H9 (cell line): Measurements from ENCODE around the gene TRPM4. TPM values are rescaled to one million over a fixed set of nuclear protein-coding genes. Genes with fewer than 3 reads are reported as not detected.
A peak's percentile ranks its signal among the peaks of the same experiment; 100 is the strongest.

Experiments used
- DNase-seq: peaks from one replicate; pipeline ENCODE4 v3.0.0-alpha.2; 2017
- H2AFZ ChIP-seq: one replicate; pipeline ENCODE4 v1.6.1; 2013; ENCODE audit warnings: mild to moderate bottlenecking, low read length, control low read depth, moderate library complexity
- H2AK5ac ChIP-seq: 2 replicates; pipeline ENCODE4 v1.6.1; 2013; ENCODE audit warnings: low read length, control low read depth, mixed read lengths; ENCODE audit not compliant: insufficient read length
- H2BK120ac ChIP-seq: one replicate; pipeline ENCODE4 v1.6.1; 2013; ENCODE audit warnings: low read depth, mild to moderate bottlenecking, low read length, control low read depth, inconsistent platforms; ENCODE audit not compliant: poor library complexity, severe bottlenecking
- H2BK12ac ChIP-seq: 2 replicates; pipeline ENCODE4 v1.6.1; 2013; ENCODE audit warnings: low read length, control low read depth, mixed read lengths, low read depth; ENCODE audit not compliant: insufficient read length
- H2BK15ac ChIP-seq: 2 replicates; pipeline ENCODE4 v1.6.1; 2013; ENCODE audit warnings: low read depth, low read length, control low read depth
- H2BK20ac ChIP-seq: one replicate; pipeline ENCODE4 v1.6.1; 2013; ENCODE audit warnings: low read depth, mild to moderate bottlenecking, low read length, control low read depth, inconsistent platforms; ENCODE audit not compliant: poor library complexity, severe bottlenecking
- H2BK5ac ChIP-seq: 2 replicates; pipeline ENCODE4 v1.6.1; 2013; ENCODE audit warnings: low read length, control low read depth, mixed read lengths; ENCODE audit not compliant: insufficient read length
- H3K14ac ChIP-seq: 2 replicates; pipeline ENCODE4 v1.6.1; 2013; ENCODE audit warnings: low read length, control low read depth; ENCODE audit not compliant: insufficient read depth
- H3K18ac ChIP-seq: 2 replicates; pipeline ENCODE4 v1.6.1; 2013; ENCODE audit warnings: low read depth, mild to moderate bottlenecking, mixed read lengths, low read length, control low read depth; ENCODE audit not compliant: insufficient read length
- H3K23ac ChIP-seq: 2 replicates; pipeline ENCODE4 v1.6.1; 2013; ENCODE audit warnings: low read length, control low read depth, mixed read lengths, low read depth; ENCODE audit not compliant: insufficient read length
- H3K23me2 ChIP-seq: 2 replicates; pipeline ENCODE4 v1.6.1; 2013; ENCODE audit warnings: low read depth, mild to moderate bottlenecking, mixed read lengths, low read length, control low read depth; ENCODE audit not compliant: insufficient read length, poor library complexity, severe bottlenecking
- H3K27ac ChIP-seq: 2 replicates; pipeline ENCODE4 v1.5.1; 2013; ENCODE audit warnings: low read length, control low read depth, mixed read lengths, low read depth; ENCODE audit not compliant: insufficient read length
- H3K27me3 ChIP-seq: 2 replicates; pipeline ENCODE4 v1.6.1; 2013; ENCODE audit warnings: low read length, control low read depth, inconsistent platforms; ENCODE audit not compliant: insufficient read depth
- H3K4ac ChIP-seq: 2 replicates; pipeline ENCODE4 v1.6.1; 2013; ENCODE audit warnings: low read depth, mild to moderate bottlenecking, control low read depth, inconsistent platforms, low read length, moderate library complexity
- H3K4me1 ChIP-seq: 2 replicates; pipeline ENCODE4 v1.6.1; 2013; ENCODE audit warnings: low read length, control low read depth, inconsistent platforms; ENCODE audit not compliant: insufficient read depth
- H3K4me2 ChIP-seq: 2 replicates; pipeline ENCODE4 v1.6.1; 2013; ENCODE audit warnings: low read length, control low read depth, mixed read lengths; ENCODE audit not compliant: insufficient read length, insufficient read depth
- H3K56ac ChIP-seq: 2 replicates; pipeline ENCODE4 v1.6.1; 2013; ENCODE audit warnings: low read depth, mild to moderate bottlenecking, mixed read lengths, low read length, control low read depth; ENCODE audit not compliant: insufficient read length
- H3K79me1 ChIP-seq: 2 replicates; pipeline ENCODE4 v1.6.1; 2013; ENCODE audit warnings: low read depth, mild to moderate bottlenecking, moderate library complexity, low read length, control low read depth, inconsistent platforms; ENCODE audit not compliant: insufficient read depth, poor library complexity, severe bottlenecking
- H3K79me2 ChIP-seq: 2 replicates; pipeline ENCODE4 v1.6.1; 2013; ENCODE audit warnings: low read length, control low read depth, inconsistent platforms; ENCODE audit not compliant: insufficient read depth
- H3K9ac ChIP-seq: 2 replicates; pipeline ENCODE4 v1.6.1; 2013; ENCODE audit warnings: low read length, control low read depth, mixed read lengths; ENCODE audit not compliant: insufficient read length; ENCODE audit errors: extremely low read depth
- H3K9me3 ChIP-seq: one replicate; pipeline ENCODE4 v1.6.1; 2013; ENCODE audit warnings: low read depth, low read length, inconsistent platforms; ENCODE audit not compliant: control insufficient read depth
- H3T11ph ChIP-seq: one replicate; pipeline ENCODE4 v1.6.1; 2013; ENCODE audit warnings: mild to moderate bottlenecking, low read length, control low read depth, inconsistent platforms
- H4K20me1 ChIP-seq: one replicate; pipeline ENCODE4 v1.6.1; 2013; ENCODE audit not compliant: control insufficient read depth, insufficient read length, insufficient read depth
- H4K5ac ChIP-seq: 2 replicates; pipeline ENCODE4 v1.6.1; 2013; ENCODE audit warnings: low read depth, mild to moderate bottlenecking, mixed read lengths, low read length, control low read depth; ENCODE audit not compliant: insufficient read length
- H4K8ac ChIP-seq: replicated peaks from 2 replicates; pipeline ENCODE4 v1.6.1; 2013; ENCODE audit warnings: low read length, control low read depth, mixed read lengths, low read depth; ENCODE audit not compliant: insufficient read length
- H4K91ac ChIP-seq: 2 replicates; pipeline ENCODE4 v1.6.1; 2013; ENCODE audit warnings: low read depth, mild to moderate bottlenecking, moderate library complexity, mixed read lengths, low read length, control low read depth; ENCODE audit not compliant: insufficient read length
- H3K27ac Mint-ChIP-seq, 3 experiments: 2 replicates in 2 of 3; 3 replicates in 1 of 3; pipeline ENCODE4 v1.8.0; 2020 to 2021; ENCODE audit warnings: mixed read lengths in 3 of 3, mild to moderate bottlenecking in 1 of 3, moderate library complexity in 1 of 3
- H3K27me3 Mint-ChIP-seq: 2 replicates; pipeline ENCODE4 v1.8.0; 2021; ENCODE audit warnings: low read depth, mild to moderate bottlenecking, moderate library complexity, mixed read lengths
- H3K36me3 Mint-ChIP-seq, 3 experiments: 2 replicates in 2 of 3; 3 replicates in 1 of 3; pipeline ENCODE4 v1.8.0; 2020 to 2021; ENCODE audit warnings: low read depth in 3 of 3, mixed read lengths in 3 of 3; ENCODE audit not compliant: insufficient read depth in 1 of 3
- H3K4me1 Mint-ChIP-seq, 2 experiments: 2 replicates each; pipeline ENCODE4 v1.8.0; 2020; ENCODE audit warnings: mixed read lengths in 2 of 2
- H3K4me3 Mint-ChIP-seq, 2 experiments: 2 replicates in 1 of 2; 3 replicates in 1 of 2; pipeline ENCODE4 v1.8.0; 2020 to 2021; ENCODE audit warnings: mild to moderate bottlenecking in 2 of 2, mixed read lengths in 2 of 2, moderate library complexity in 1 of 2
- H3K9me3 Mint-ChIP-seq, 2 experiments: 2 replicates in 1 of 2; 3 replicates in 1 of 2; pipeline ENCODE4 v1.8.0; 2020; ENCODE audit warnings: mild to moderate bottlenecking in 2 of 2, mixed read lengths in 2 of 2, moderate library complexity in 1 of 2
- WGBS: extraction: QIAGEN DNeasy Blood & Tissue Kit; methylation state at CpG from one replicate; pipeline ENCODE4 v1.1.7; 2013; ENCODE audit warnings: missing lambda C conversion rate, low lambda C conversion rate, mixed read lengths; ENCODE audit not compliant: insufficient read length; ENCODE audit errors: extremely low coverage; 5-methylcytosine and 5-hydroxymethylcytosine counted together
- total RNA-seq: library from RNA; stranded (reverse); gene quantifications from 2 replicates; pipeline ENCODE4 v1.2.1, GENCODE V29; 2021
- TF ChIP-seq, protein P1 (sequence below): fragments of 200-600 bp; sonication (generic); conservative IDR thresholded peaks from 3 replicates; pipeline ENCODE4 v1.8.0; 2021; ENCODE audit warnings: antibody characterized with exemption, mild to moderate bottlenecking

The TRPM4 gene
- total RNA-seq, 1 experiment from 2014 or later, result 6.9 TPM

DNA sequence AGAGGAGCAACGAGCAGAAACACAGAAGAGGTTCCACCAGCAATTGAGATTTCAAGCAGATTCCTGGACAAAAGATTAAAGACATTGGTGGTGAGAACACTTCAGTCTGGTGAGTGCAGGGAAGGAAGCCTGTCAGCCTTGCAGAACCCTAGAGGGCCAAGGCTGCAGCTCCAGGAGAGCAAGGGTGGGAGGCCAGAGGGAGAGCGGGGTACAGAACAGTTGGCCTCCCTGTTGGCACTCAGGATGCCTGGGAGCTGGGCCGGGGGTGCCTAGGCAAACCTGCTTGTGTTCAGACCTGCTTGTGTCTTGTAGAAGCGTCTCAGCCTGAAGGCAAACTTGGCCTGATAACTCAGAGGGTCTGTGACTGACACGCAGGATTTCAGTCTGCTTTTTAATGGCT is 48.5 kb upstream of the TRPM4 start:
- H2AFZ ChIP-seq, result no peak overlapping the region
- WGBS, result no CpG with 5 or more reads among the region's 5 CpGs
- H2BK12ac ChIP-seq, result no peak overlapping the region
- no peak overlapping the region for H2AK5ac ChIP-seq
- no peak overlapping the region for H2BK15ac ChIP-seq
- no peaks in the 10 kb centered on the region for H4K20me1 ChIP-seq
- no peaks in the 10 kb centered on the region for H3K9me3 ChIP-seq
- no peaks in the 10 kb centered on the region for H3K23me2 ChIP-seq
- no peak overlapping the region for H4K91ac ChIP-seq
- H4K5ac ChIP-seq, result no peak overlapping the region
- H3K79me1 ChIP-seq, result no peaks in the 10 kb centered on the region
- Mint-ChIP-seq H3K27ac (peak overlapping the region in 2 of 3 experiments; percentile 16 to 91; a peak in 5 of 7 replicates), H3K9me3 (peaks cover 0 to 2% of the 10 kb centered on the region in 2 experiments; a peak in 2 of 5 replicates), H3K27me3 (peaks cover 1% of the 10 kb centered on the region), H3K36me3 (peaks cover 35 to 52% (median 51%) of the 10 kb centered on the region in 3 experiments), H3K4me3 (no peak overlapping the region; a peak in 1 of 5 replicates), H3K4me1 (peaks cover 14 to 29% of the 10 kb centered on the region in 2 experiments)
- no peaks in the 10 kb centered on the region for H3K79me2 ChIP-seq
- no peak overlapping the region for H2BK5ac ChIP-seq
- no peak overlapping the region for H2BK20ac ChIP-seq
- H3K27me3 ChIP-seq, result no peaks in the 10 kb centered on the region
- H3K14ac ChIP-seq, result no peak overlapping the region
- no peak overlapping the region for H3T11ph ChIP-seq
- H3K4me2 ChIP-seq, result no peak overlapping the region
- no peak overlapping the region for H3K18ac ChIP-seq
- no peak overlapping the region for H3K9ac ChIP-seq
- TF ChIP-seq, protein P1, sequence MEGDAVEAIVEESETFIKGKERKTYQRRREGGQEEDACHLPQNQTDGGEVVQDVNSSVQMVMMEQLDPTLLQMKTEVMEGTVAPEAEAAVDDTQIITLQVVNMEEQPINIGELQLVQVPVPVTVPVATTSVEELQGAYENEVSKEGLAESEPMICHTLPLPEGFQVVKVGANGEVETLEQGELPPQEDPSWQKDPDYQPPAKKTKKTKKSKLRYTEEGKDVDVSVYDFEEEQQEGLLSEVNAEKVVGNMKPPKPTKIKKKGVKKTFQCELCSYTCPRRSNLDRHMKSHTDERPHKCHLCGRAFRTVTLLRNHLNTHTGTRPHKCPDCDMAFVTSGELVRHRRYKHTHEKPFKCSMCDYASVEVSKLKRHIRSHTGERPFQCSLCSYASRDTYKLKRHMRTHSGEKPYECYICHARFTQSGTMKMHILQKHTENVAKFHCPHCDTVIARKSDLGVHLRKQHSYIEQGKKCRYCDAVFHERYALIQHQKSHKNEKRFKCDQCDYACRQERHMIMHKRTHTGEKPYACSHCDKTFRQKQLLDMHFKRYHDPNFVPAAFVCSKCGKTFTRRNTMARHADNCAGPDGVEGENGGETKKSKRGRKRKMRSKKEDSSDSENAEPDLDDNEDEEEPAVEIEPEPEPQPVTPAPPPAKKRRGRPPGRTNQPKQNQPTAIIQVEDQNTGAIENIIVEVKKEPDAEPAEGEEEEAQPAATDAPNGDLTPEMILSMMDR, result no peak
- H3K56ac ChIP-seq, result no peak overlapping the region
- no peak overlapping the region for H3K23ac ChIP-seq
- no peak overlapping the region for H4K8ac ChIP-seq
- no peak overlapping the region for H3K4ac ChIP-seq
- H2BK120ac ChIP-seq, result no peak overlapping the region
- no peak overlapping the region for H3K27ac ChIP-seq
- DNase-seq, result no peak
- H3K4me1 ChIP-seq, result no peaks in the 10 kb centered on the region
